HG03558 (cell line): ENCODE results near the gene CAB39.
"Not testable (repeated sequence)": the region's sequence is repeated elsewhere in the genome, so short reads cannot be mapped to it uniquely, and the experiment has no call there.

Source experiments
- ATAC-seq: cut with Tn5 transposase; IDR thresholded peaks from one replicate; pipeline ENCODE4 v1.9.1; 2021; ENCODE audit warnings: moderate number of reproducible peaks; ENCODE audit not compliant: unreplicated experiment; ENCODE audit errors: extremely low read depth

CAB39 gene

GRCh38 chr2:230682546-230682945 lies 30.1 kb upstream of the CAB39 start:
- ATAC-seq = no peak

GRCh38 chr2:230684270-230685168 lies 28.1 kb upstream of the CAB39 start:
- ATAC-seq = no peak

- ATAC-seq = no peak
Observed at GRCh38 chr2:230685178-230685577, 27.5 kb upstream of the CAB39 start.

- no peak for ATAC-seq
Observed at GRCh38 chr2:230687498-230687897, 25.1 kb upstream of the CAB39 start.

- no peak for ATAC-seq
Observed at GRCh38 chr2:230688490-230688889, 24.2 kb upstream of the CAB39 start.

- ATAC-seq = no peak
Observed at GRCh38 chr2:230690439-230690838, 22.2 kb upstream of the CAB39 start.

GRCh38 chr2:230691005-230691647 lies 21.5 kb upstream of the CAB39 start:
- no peak for ATAC-seq

- no peak for ATAC-seq
Observed at GRCh38 chr2:230692760-230693159, 19.9 kb upstream of the CAB39 start.

- no peak for ATAC-seq
Observed at GRCh38 chr2:230693411-230693810, 19.2 kb upstream of the CAB39 start.

- ATAC-seq = no peak
Observed at GRCh38 chr2:230694241-230694640, 18.4 kb upstream of the CAB39 start.

GRCh38 chr2:230695551-230695950 lies 17.1 kb upstream of the CAB39 start:
- no peak for ATAC-seq

- no peak for ATAC-seq
Observed at GRCh38 chr2:230696670-230697069, 16.0 kb upstream of the CAB39 start.

- no peak for ATAC-seq
Observed at GRCh38 chr2:230697676-230698075, 15.0 kb upstream of the CAB39 start.

- ATAC-seq = not testable (repeated sequence)
Observed at GRCh38 chr2:230698753-230699152, 13.9 kb upstream of the CAB39 start.

- ATAC-seq = no peak
Observed at GRCh38 chr2:230700447-230700846, 12.2 kb upstream of the CAB39 start.

GRCh38 chr2:230701308-230701707 lies 11.3 kb upstream of the CAB39 start:
- no peak for ATAC-seq

GRCh38 chr2:230702457-230702856 lies 10.2 kb upstream of the CAB39 start:
- ATAC-seq = not testable (repeated sequence)

GRCh38 chr2:230703514-230703913 lies 9.1 kb upstream of the CAB39 start:
- no peak for ATAC-seq

- no peak for ATAC-seq
Observed at GRCh38 chr2:230706053-230706521, 6.6 kb upstream of the CAB39 start.

- ATAC-seq = no peak
Observed at GRCh38 chr2:230706966-230707365, 5.7 kb upstream of the CAB39 start.

- no peak for ATAC-seq
Observed at GRCh38 chr2:230708204-230708603, 4.4 kb upstream of the CAB39 start.
